ENCODE measurements around the gene CCDC172. TPM values are rescaled to one million over a fixed set of nuclear protein-coding genes. Genes with fewer than 3 reads are reported as not detected.

The CCDC172 gene
- total and polyA plus RNA-seq, 2 of the 8 experiments (the other 6 are each of a cell fraction or from before 2014, with no cell fraction given), result 1.1 to 3.6 TPM

GRCh38 chr10:116300542-116300941, 23.7 kb upstream of the CCDC172 start:
- no peaks in the 10 kb centered on the region for H3K23me2 ChIP-seq (ENCODE audit: low read depth, low read length)
- H3K9me3 ChIP-seq (ENCODE audit: insufficient read depth in 2 of 2, low read depth in 1 of 2, low read length in 1 of 2), result no peaks in the 10 kb centered on the region
- H2AK5ac ChIP-seq (ENCODE audit: low read depth, low read length), result no peak overlapping the region
- no peaks in the 10 kb centered on the region for H3K4me1 ChIP-seq (replicated peaks in 1 of 4; ENCODE audit: control insufficient read depth in 3 of 4, insufficient read depth in 4 of 4, low read length in 3 of 4)
- H3K4me2 ChIP-seq (ENCODE audit: insufficient read depth in 1 of 2, low read depth in 2 of 2, low read length in 2 of 2), result no peak overlapping the region
- no peak overlapping the region for H2BK20ac ChIP-seq (ENCODE audit: low read length)
- no peak overlapping the region for H3K27ac ChIP-seq (ENCODE audit: low read depth, low read length)
- no peak overlapping the region for H4K91ac ChIP-seq (replicated peaks; ENCODE audit: insufficient read length, low read length)
- no peak overlapping the region for H3K4me3 ChIP-seq (ENCODE audit: extremely low read depth in 1 of 4, insufficient read depth in 2 of 4, low read depth in 3 of 4, low read length in 4 of 4)
- CTCF ChIA-PET (ENCODE audit: partially characterized antibody), result interaction anchor here (1.3 kb wide), 1 partner anchor 13 kb away, joined by 3 read pairs; no protein-coding TSS in a partner anchor
- H4K8ac ChIP-seq (ENCODE audit: extremely low read depth, insufficient read depth, low read length), result no peak overlapping the region
- no peak overlapping the region for H2BK15ac ChIP-seq (ENCODE audit: low read length)
- peak overlapping the region; percentile 66; the same call in 1 of the 2 replicates for H2AFZ ChIP-seq (ENCODE audit: low read length)
- no peak overlapping the region for H3K4ac ChIP-seq (replicated peaks; ENCODE audit: insufficient read length, low read depth, low read length)
- POLR2A ChIA-PET (ENCODE audit: partially characterized antibody), result no interaction called here
- H4K5ac ChIP-seq (ENCODE audit: insufficient read length, low read depth, low read length), result no peak overlapping the region
- no peaks in the 10 kb centered on the region for H3K27me3 ChIP-seq (replicated peaks in 1 of 4; ENCODE audit: control insufficient read depth in 3 of 4, extremely low read depth in 1 of 4, insufficient read depth in 3 of 4, low read length in 3 of 4)
- H3K56ac ChIP-seq (replicated peaks; ENCODE audit: insufficient read length, low read depth, low read length), result no peak overlapping the region
- DNase-seq (ENCODE audit: low read depth in 1 of 2, low spot score in 2 of 2), result no peak
- no peak for TF ChIP-seq TBP (IDR thresholded peaks at IDR 0.05; ENCODE audit: low read depth, low read length)
- no peak for TF ChIP-seq CBX5 (IDR thresholded peaks at IDR 0.05; ENCODE audit: low read depth, low read length)
- TF ChIP-seq ZNF274 (IDR thresholded peaks at IDR 0.05; ENCODE audit: borderline replicate concordance, extremely low read depth, low read length), result no peak
- no peak for TF ChIP-seq GTF2F1 (IDR thresholded peaks at IDR 0.05; ENCODE audit: borderline replicate concordance, low read depth, low read length)
- H4K20me1 ChIP-seq (replicated peaks in 1 of 2; ENCODE audit: control insufficient read depth in 1 of 2, insufficient read depth in 2 of 2, low read length in 2 of 2), result no peaks in the 10 kb centered on the region
- no peaks in the 10 kb centered on the region for H3K36me3 ChIP-seq (ENCODE audit: control insufficient read depth in 2 of 4, insufficient read depth in 4 of 4, low read length in 3 of 4)
- H3K18ac ChIP-seq (ENCODE audit: extremely low read depth, low read length), result no peak overlapping the region
- 86% methylated on average over 1 of the region's 1 CpG; no CpG with 5 or more reads in 1 of the 2 experiments for WGBS, 2 experiments (ENCODE audit: extremely low coverage in 1 of 2, insufficient coverage in 1 of 2, insufficient read length in 1 of 2, insufficient replicate concordance in 2 of 2, low coverage in 1 of 2, low lambda C conversion rate in 2 of 2, missing lambda C conversion rate in 1 of 2)
- H2BK12ac ChIP-seq (ENCODE audit: low read depth, low read length), result no peak overlapping the region
- no peaks in the 10 kb centered on the region for H3K79me2 ChIP-seq (ENCODE audit: control insufficient read depth in 1 of 2, insufficient read depth in 2 of 2, low read length in 2 of 2)
- no peak overlapping the region for H3K9ac ChIP-seq (replicated peaks in 1 of 4; ENCODE audit: extremely low read depth in 1 of 4, low read depth in 3 of 4, low read length in 3 of 4)
- H3K79me1 ChIP-seq (ENCODE audit: low read depth, low read length), result no peaks in the 10 kb centered on the region
- no peak overlapping the region for H3K14ac ChIP-seq (ENCODE audit: insufficient read length)
- no peak overlapping the region for H2BK5ac ChIP-seq (ENCODE audit: low read depth, low read length)
- H3K23ac ChIP-seq (ENCODE audit: insufficient read length), result no peak overlapping the region
- FAIRE-seq, result no peak
- no peak overlapping the region for H2BK120ac ChIP-seq (replicated peaks; ENCODE audit: low read depth, low read length)
